HG02852 (cell line): ENCODE measurements around the gene SHLD3.
"Not testable (repeated sequence)": the region's sequence is repeated elsewhere in the genome, so short reads cannot be mapped to it uniquely, and the experiment has no call there.

Source experiments
- ATAC-seq: cut with Tn5 transposase; IDR thresholded peaks from one replicate; pipeline ENCODE4 v1.9.1; 2021; ENCODE audit warnings: mild to moderate bottlenecking, moderate library complexity; ENCODE audit not compliant: unreplicated experiment

The SHLD3 gene

GRCh38 chr5:65624571-65625555 lies at the start of gene SHLD3, which contains the start of gene TRAPPC13:
TSS of gene SHLD3 (plus strand) at chr5:65625027. CDS start at chr5:65629588, 4,561 bp downstream.
TSS of gene TRAPPC13 (plus strand) at chr5:65625027. CDS start at chr5:65625061, 34 bp downstream.
- peak; percentile 72 for ATAC-seq

DNA sequence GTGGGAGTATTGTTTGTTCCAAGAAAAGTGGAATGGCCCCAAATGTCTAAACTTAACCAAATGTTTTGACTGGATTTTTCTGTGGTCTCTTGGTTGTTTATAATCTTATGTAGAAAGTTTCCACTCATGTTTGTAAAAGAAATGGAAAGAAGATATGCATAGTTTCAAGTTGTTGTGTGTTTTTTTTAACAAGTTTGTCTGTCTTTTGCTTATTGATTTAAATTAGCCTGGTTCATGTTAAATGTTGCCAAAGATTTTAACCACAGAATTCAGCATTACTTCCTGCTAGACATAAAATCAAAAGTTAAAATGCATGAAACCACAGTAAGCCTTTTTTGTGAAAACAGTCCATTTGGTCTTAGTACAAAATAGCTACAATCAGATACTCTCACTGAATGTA lies 47.7 kb upstream of the SHLD3 start:
- ATAC-seq = no peak

DNA sequence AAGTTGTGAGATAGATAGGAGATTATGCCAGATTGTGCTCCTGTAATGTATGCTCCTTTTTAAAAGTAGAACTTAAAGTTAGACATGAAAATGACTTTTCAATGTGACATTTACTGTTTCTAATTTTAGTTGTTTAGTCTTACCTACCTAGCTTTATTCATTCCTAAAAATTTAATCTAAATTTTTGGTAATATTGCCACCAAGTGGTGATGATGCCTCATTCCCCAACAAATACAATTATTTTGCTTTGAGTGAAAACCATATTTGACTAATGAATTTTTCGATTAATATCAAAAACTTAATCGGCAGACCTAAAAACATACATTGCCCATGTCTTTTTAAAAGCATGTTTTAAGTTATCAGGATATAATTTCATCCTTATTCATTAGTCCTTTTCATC lies 36.1 kb upstream of the SHLD3 start:
- ATAC-seq = no peak

DNA sequence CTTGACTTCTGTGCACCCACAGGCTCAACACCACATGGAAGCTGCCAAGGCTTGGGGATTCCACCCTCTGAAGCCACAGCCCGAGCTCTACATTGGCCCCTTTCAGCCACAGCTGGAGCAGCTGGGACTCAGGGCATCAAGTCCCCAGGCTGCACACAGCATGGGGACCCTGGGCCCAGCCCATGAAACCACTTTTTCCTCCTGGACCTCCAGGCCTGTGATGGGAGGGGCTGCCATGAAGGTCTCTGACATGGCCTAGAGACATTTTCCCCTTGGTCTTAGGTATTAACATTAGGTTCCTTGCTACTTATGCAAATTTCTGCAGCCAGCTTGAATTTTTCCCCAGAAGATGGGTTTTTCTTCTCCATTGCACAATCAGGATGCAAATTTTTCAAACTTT lies 23.1 kb upstream of the SHLD3 start:
- ATAC-seq = not testable (repeated sequence)

GRCh38 chr5:65611524-65611923 lies 13.3 kb upstream of the SHLD3 start:
- no peak for ATAC-seq

DNA sequence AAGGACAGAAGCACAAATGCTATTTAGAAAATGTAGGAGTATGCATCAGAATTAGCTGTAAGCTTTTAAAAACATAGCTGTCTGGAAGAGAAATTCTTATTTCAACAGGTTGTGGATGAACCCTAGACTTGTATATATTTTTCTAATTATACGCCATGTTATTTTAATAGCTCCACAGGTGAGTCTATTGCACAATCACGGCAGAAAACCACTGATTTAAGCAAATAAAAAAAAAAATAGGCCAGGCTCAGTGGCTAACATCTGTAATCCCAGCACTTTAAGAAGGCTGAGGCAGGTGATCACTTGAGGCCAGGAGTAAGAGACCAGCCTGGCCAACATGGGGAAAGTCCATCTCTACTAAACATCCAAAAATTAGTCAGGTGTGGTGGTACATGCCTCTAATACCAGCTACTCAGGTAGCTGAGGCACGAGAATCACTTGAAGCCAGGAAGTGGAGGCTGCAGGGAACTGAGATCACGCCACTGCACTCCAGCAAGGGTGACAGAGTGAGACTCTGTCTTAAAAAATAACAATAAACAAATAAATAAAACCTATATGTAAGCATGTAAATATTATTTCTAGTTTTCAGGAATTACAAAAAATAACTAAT lies 12.4 kb upstream of the SHLD3 start:
- ATAC-seq = no peak

GRCh38 chr5:65620021-65620420 lies 4.8 kb upstream of the SHLD3 start:
- no peak for ATAC-seq

- not testable (repeated sequence) for ATAC-seq
Observed at GRCh38 chr5:65621961-65622360, 2.9 kb upstream of the SHLD3 start.

GRCh38 chr5:65623482-65623881 lies 1.3 kb upstream of the SHLD3 start:
- no peak for ATAC-seq

DNA sequence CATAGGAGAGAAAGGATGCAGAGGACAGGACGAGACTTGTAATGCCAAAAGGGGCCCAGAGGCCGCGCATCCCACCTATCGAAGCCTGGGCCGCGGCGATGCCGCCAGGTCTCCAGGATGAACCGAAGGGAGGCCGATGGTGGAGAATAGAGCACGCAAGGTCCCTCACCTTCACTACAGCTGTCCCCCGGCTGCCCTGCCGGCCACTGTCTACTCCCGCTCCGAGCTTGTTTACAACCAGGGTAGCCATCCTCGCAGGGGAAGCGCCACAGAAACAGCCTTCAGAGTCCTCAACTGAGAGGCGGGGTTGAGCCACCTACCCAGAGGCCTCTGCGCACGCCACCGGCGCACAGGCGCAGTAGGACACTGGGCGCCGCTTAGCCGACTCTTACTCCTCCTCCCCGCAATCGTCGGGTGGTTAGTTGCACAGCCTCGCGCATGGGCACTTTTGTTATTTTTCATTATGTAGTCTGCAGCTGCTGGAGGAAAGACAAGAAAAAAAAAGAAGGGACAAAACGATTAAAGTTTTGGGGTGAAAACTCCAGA lies 729 bp upstream of the SHLD3 start, which contains the start of gene TRIM23:
Gene TRIM23 (minus strand): TSS at position 309 of the 546 bp plus-strand sequence. CDS start 59 bp downstream, at position 250.
- ATAC-seq = peak; percentile 95

DNA sequence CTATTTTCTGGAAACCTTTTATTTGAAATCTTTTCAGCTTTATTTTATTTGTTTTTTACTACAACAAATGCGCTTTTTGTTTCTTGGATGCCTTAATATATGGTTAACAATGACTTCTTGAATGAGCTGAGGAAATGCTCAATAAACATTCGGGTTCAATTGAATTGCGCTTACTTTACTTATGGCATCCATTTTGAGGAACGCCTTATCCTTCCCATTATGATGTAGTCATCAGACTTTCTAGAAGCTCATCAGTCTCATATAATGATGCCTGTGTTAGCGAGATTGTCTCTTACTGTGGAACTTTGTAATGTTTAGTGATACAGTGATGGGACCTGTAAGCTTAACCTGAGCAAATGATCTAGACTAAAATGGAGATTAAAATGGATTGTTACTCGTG lies 916 bp downstream of the SHLD3 start:
- no peak for ATAC-seq

DNA sequence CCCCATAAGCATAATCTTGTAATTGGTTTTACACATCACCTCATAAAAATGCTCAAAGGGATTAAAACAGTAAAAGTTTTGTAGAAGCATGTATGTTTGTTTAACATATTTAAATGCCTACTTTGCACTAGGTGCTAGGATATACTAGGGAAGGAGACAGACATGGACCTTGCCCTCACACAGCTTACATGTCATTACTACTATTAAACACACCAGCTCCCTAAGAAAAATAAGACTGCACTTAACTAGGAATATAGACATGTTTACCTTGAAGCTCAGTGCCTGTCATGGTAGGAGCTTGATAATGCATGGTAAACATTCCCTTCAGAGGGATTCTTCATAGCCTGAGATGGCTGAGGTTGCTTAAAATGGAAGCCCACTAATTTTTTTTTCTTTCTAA lies 6.2 kb downstream of the SHLD3 start:
- ATAC-seq = no peak

DNA sequence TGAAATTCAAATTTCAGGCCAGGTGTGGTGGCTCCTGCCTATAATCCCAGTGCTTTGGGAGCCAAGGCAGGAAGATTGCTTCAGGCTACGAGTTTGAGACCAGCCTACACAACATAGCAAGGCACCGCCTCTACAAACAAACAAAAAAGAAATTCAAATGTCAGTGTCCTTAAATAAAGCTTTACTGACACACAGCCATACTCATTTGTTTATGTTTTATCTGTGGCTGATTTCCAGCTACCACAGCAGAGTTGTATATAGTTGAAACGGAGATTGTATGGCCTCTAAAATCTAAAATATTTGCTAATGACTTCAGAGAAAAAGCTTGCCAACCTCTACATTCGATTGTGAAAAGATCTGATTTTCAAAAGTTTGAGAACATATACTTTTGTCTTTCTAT lies 15.4 kb downstream of the SHLD3 start:
- no peak for ATAC-seq

GRCh38 chr5:65646938-65647337 lies 22.1 kb downstream of the SHLD3 start:
- ATAC-seq = no peak

DNA sequence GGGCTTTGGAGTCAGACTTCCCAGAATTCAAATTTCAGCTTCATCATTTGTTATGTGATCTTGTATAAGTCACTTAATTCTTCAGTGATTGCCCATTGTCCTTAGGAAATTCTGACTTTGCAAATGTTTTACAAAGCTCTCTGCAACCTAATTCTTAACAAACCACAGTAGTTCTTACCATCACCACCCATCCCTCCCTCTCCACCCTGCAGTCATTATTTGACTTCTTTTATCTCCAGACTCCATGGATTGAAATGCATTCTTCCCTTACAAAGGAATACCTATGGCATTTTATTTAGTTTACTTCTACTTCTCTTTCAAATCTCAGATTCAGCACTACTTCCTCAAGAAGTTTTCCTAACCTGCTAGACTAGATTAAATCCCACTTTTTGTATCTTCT lies 23.1 kb downstream of the SHLD3 start:
- no peak for ATAC-seq

- no peak for ATAC-seq
Observed at GRCh38 chr5:65651144-65651543, 26.3 kb downstream of the SHLD3 start.

DNA sequence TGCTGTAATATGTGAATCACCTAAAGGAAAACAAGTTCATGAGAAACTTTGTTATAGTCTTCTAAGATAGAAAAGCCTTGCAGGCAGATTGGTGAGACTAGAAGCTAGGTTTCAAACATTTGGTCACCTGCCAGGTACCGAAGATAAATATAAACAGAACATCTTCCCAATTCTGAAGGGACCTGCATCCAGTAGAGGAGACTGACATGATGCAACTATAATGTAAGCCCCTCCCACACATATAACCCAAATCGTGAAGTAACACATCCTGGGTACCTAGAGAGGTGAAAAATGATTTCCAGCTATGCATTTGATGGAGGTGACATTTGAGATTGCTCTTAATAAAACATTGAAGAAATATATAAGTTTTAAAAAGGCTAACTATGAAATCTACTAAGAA lies 29.9 kb downstream of the SHLD3 start:
- ATAC-seq = no peak

DNA sequence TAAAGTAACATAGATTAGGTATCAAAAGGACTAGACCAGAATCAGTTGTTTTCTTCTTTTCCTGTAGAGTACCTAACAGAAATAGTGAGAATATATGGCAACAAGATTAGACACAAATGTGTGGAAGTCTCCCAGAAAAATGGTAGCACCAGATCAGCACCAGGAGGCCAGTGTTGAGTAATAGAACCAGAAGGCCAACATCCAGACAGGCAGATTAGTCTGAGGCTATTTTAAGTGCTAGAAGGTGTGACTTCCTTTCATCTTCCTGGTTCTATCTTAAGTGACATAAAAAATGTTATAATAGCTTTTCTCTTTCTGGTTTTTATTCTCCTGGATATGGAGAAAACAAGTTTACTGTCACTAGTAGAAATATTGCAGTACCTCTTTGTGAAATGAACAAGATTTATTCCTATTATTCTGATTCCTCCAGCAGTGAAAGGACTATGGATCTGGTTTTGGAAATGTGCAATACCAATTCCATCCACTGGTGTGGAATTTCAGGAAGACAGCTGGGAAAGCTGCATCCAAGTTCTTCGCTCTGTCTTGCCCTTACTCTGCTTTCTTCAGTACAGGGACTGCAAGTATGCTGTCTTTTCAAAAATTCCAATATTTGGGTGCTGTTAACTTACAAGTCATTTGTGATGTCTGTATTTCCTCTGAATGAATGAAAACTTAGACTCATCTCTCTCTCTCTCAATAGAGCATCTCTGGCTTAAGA lies 39.1 kb downstream of the SHLD3 start:
- ATAC-seq = no peak

- no peak for ATAC-seq
Observed at GRCh38 chr5:65668696-65669095, 43.9 kb downstream of the SHLD3 start.

DNA sequence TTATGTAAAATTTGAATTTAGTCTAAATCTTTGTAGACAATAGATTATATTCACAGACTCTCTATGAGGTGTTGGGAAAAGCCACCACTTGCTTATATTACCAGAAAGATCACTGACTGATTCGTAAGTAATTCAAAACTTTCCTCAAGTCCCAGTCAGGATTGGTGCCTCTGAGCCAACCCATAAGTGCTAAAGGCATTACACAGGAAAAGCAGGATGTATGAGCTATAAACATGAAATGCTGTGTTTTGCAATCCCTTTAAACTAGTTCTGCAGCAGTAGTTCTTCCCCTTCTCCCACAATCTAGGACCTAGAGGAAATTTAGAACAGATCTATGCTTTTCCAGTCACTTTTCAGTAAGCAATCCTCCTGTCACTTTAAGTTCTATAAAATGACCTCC lies 48.0 kb downstream of the SHLD3 start:
- ATAC-seq = no peak

GRCh38 chr5:65674749-65675148 lies 49.9 kb downstream of the SHLD3 start:
- no peak for ATAC-seq
